NCI-H2171 (cell line): ENCODE measurements around the gene SERPINB8.
"Not testable (repeated sequence)": the region's sequence is repeated elsewhere in the genome, so short reads cannot be mapped to it uniquely, and the experiment has no call there.

Experiments used
- DNase-seq: peaks from one replicate; lab custom pipeline; 2025; lab: John Stamatoyannopoulos, UW

Gene SERPINB8

GRCh38 chr18:63969942-63970808, at the start of gene SERPINB8:
Gene SERPINB8, plus strand, starts transcription at chr18:63970081. Its CDS starts 8,228 bp downstream, at chr18:63978309.
- peak; percentile 88 for DNase-seq

GRCh38 chr18:63922049-63922448, 47.8 kb upstream of the SERPINB8 start:
- no peak for DNase-seq

DNA sequence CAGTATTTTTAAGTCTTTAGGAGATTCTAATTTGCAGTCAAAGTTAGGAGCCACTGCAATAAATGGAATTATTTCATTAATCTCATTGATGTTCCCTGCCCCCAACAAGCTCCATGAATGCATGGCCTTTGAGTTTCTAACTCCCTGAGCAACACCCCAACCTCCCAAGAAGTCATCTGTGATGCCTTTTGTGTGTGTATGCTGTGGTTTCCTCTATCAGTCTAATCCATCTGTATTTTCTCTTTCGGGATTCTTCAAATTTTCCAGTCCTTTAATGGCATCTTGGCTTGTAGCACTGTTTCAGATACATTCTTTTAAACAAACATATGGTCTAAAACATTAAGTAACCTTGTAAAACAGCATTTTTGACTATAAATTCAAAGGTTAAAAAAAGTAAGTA, 45.3 kb upstream of the SERPINB8 start:
- no peak for DNase-seq

DNA sequence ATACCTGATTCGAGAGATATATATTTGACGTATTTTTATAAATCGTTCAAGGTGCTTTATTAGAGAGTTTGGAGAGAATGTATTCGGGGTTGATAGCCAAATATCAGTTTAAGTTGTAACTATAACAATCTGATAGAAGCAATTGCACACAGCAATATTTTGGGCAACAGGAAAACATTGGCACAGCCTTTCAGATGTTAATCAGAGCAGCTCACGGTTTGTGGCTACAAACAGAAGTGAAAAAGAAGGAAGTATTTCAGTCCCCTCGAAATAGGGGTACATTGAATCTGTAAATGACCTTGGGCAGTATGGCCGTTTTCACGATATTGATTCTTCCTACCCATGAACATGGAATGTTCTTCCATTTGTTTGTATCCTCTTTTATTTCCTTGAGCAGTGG, 41.5 kb upstream of the SERPINB8 start:
- DNase-seq = no peak

GRCh38 chr18:63929369-63929768, 40.5 kb upstream of the SERPINB8 start:
- DNase-seq = not testable (repeated sequence)

DNA sequence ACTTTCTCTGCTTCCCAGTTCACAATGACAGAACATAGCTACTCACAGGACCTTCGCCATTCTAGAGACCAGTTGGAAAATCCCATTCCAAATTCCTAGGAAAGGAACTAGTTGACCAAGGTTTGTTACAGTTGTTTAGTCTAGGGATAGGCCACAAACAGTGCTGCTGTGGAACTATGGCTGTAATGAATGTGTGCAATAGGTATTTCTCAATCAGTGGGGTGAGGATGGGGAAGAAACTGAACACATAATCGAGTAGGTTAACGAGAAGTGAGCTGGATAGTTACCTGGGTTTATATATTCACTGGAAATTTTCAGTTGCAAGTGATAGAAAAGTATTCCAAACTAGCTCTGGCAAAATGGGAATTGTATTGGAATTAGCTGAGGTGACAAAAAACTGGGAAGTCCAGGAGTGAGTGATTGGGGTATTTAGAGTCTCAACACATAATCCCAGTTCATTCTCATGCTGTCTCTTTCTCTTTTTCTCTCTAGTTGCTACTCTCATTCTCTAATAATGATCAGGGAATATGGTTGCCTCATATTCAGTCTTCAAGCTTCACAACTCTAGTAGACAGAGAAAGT, 39.0 kb upstream of the SERPINB8 start:
- no peak for DNase-seq

GRCh38 chr18:63936156-63936931, 33.5 kb upstream of the SERPINB8 start:
- peak; percentile 32 for DNase-seq

- DNase-seq = no peak
These were observed 32.9 kb upstream of the SERPINB8 start for GRCh38 chr18:63936932-63937393.

GRCh38 chr18:63940008-63940407, 29.9 kb upstream of the SERPINB8 start:
- no peak for DNase-seq

GRCh38 chr18:63940543-63941050, 29.3 kb upstream of the SERPINB8 start:
- not testable (repeated sequence) for DNase-seq

DNA sequence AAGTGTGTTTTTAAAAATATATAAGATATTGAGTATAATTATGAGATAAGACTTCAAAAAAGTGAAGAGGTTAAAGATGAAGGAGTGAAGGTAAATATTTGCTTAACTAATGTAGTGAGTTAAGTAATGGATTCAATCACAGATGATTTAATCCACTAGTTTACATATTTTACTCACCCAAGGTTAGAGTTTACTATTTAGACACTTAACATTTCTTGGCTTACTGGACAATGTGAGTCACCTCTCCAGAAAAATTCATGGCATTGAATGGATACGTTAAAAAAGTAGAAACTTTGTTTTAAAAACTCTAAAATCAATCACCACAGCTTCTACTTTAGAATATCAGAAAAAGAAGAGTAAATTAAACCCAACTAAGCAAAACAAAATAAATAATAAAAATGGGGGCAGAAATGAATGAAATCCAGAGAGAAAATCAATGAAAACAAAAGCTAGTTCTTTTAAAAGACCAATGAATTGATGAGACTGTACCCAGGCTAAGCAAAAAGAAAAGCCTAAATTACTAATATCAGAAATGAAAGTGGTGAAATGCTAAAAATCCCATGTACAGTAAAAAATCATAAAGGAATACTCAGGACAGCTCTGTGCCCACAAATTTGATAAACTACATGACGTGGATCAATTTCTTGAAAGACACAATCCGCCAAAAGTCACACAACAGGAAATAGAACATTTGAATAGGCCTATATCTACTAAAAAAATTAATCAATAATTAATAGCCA, 22.7 kb upstream of the SERPINB8 start:
- DNase-seq = no peak

DNA sequence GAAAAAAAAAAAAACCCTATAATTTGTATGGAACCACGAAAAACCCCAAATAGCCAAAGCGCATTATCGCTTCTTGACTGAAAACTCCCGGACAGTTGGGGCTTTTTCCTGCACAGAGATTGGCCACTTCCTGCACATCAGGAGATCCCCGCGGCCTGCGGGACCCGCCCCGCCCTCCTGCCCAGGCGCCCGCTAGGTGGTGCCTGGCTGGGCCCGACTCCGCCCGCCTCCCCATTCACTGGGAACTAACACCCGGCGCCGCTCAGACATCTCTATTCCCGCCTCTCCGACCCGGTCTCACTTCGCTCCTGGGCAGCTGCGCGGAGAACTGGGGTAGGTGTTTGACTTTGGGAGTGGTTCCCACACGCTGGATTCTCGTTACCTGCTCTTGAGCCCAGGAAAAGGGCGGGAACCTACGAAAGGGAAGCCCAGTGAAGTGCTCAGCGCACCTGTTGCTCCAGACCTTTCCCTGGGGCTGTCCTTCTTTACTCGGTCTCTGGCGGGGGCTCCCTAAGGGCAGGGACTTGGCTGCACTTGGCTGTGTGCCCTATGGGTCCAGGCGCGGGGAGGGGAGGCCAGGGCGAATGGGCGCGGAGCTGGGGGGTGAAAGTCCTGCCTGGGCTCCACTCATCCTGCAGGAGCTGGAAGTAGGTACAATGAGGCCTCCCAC, 20.7 kb upstream of the SERPINB8 start, which contains the start of gene HMSD:
Gene HMSD (plus strand): TSS at position 234 of the 670 bp plus-strand sequence. CDS start 4,155 bp downstream, outside the sequence.
- peak; percentile 12 for DNase-seq

GRCh38 chr18:63951302-63951705, 18.6 kb upstream of the SERPINB8 start:
- DNase-seq = no peak

DNA sequence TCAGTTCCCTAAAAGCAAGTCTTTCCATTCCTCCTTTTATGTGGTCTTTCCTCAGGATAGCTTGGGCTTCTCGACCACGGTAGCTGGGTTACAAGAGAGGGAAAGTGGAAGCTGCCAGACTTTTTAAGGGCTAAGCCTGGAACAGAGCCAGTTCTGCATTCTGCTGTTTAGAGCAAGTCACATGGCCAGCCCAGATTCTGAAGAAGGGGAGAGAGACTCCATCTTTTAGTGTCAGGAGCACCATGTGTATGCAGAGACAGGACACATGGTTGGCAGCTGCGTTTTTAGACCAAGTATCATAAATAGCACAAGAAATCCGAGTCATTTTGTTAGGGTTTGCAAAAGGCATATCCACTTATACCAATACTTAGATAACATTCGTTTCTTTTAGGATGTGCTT, 16.1 kb upstream of the SERPINB8 start:
- DNase-seq = no peak

DNA sequence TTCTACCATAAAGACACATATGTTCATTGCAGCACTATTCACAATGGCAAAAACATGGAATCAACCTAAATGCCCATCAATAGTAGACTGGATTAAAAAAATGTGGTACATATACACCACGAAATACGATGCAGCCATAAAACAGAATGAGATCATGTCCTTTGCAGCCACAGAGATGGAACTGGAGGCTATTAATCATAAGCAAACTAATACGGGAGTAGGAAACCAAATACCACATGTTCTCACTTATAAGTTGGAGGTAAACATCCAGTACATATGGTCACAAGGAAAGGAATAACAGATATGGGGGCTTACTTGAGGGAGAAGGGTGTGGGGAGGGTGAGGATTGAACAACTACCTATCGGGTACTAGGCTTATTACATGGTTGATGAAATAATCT, 13.1 kb upstream of the SERPINB8 start:
- DNase-seq = no peak

- DNase-seq = no peak
These were observed 9.0 kb upstream of the SERPINB8 start for GRCh38 chr18:63960891-63961290.

DNA sequence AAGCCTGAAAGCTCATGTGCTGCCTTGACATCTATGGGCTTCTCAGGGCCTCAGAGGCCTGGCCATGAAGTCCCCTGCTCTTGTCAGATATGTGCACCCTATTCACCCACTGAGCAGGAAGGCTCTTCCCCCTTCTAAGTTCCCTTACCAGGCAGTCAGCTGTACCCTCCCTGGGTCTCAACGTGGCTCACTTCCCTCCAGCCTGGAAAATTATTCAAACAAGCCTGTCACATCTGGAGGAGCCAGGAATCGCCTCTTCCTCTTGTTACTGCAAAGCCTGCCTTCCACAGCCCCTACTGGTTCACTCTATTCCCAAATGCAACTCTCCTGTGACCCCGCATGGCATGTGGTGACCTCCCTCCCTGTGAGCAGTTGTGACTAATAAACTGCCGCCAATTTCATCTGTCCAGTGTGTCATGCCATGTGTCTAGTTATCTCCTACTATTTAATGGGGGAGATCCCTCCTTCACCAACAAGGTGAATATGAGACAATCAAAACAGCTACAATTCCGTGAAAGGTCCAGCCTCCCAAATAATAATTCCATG, 8.4 kb upstream of the SERPINB8 start:
- DNase-seq = no peak

GRCh38 chr18:63962137-63962536, 7.7 kb upstream of the SERPINB8 start:
- no peak for DNase-seq

- peak; percentile 12 for DNase-seq
These were observed 6.1 kb upstream of the SERPINB8 start for GRCh38 chr18:63963615-63964256.

- no peak for DNase-seq
These were observed 5.0 kb upstream of the SERPINB8 start for GRCh38 chr18:63964908-63965307.
